Gastroesophageal sphincter (tissue), 4 donors: ENCODE results near the gene NFKBIL1. TPM values are rescaled to one million over a fixed set of nuclear protein-coding genes. Genes with fewer than 3 reads are reported as not detected.
"Not testable (repeated sequence)": the region's sequence is repeated elsewhere in the genome, so short reads cannot be mapped to it uniquely, and the experiment has no call there.

Experiments
- ATAC-seq: fragments of 150-250 bp; one replicate; pipeline ENCODE4 v1.9.1; 2016; ENCODE audit warnings: mild to moderate bottlenecking, moderate library complexity
- H3K27ac ChIP-seq, 4 donors: fragments of 200-600 bp; sonication (generic) in 3 of 4; 1 replicate in 3 of 4; 2 replicates in 1 of 4; pipeline ENCODE4 v1.5.1; 2016 to 2019
- H3K27me3 ChIP-seq: fragments of 200-600 bp; sonication (generic); one replicate; pipeline ENCODE4 v1.5.1; 2019
- H3K36me3 ChIP-seq, 2 donors: fragments of 200-600 bp; sonication (generic); one replicate each; pipeline ENCODE4 v1.5.1; 2019; ENCODE audit warnings: control low read depth in 1 of 2
- H3K4me1 ChIP-seq, 3 donors: fragments of 200-600 bp; sonication (generic); 1 replicate in 2 of 3; 2 replicates in 1 of 3; pipeline ENCODE4 v1.5.1; 2016 to 2019; ENCODE audit warnings: control low read depth in 2 of 3
- H3K4me3 ChIP-seq, 2 donors: fragments of 200-600 bp; sonication (generic); one replicate each; pipeline ENCODE4 v1.5.1; 2019; ENCODE audit warnings: mild to moderate bottlenecking in 1 of 2, moderate library complexity in 1 of 2
- H3K9me3 ChIP-seq, 3 donors: fragments of 200-600 bp; sonication (generic); one replicate each; pipeline ENCODE4 v1.5.1; 2017 to 2019; ENCODE audit warnings: control low read depth in 2 of 3
- CTCF ChIP-seq, 4 experiments: fragments of 200-600 bp in 2 of 4; fragments of 450-650 bp in 2 of 4; sonication (generic) in 1 of 4; IDR thresholded peaks; one replicate each; pipeline ENCODE4 v1.5.1; 2017 to 2019; ENCODE audit warnings: antibody characterized with exemption in 4 of 4, mild to moderate bottlenecking in 2 of 4, moderate library complexity in 2 of 4
- EP300 ChIP-seq: sonication (generic); formaldehyde crosslinking; IDR thresholded peaks from one replicate; pipeline ENCODE4 v1.6.1; 2017; ENCODE audit warnings: antibody characterized with exemption, mild to moderate bottlenecking
- POLR2A ChIP-seq, 2 donors: fragments of 450-650 bp; IDR thresholded peaks; one replicate each; pipeline ENCODE4 v1.6.1; 2017; ENCODE audit warnings: antibody characterized with exemption in 2 of 2, mild to moderate bottlenecking in 2 of 2, moderate library complexity in 1 of 2
- POLR2AphosphoS5 ChIP-seq: sonication (generic); formaldehyde crosslinking; IDR thresholded peaks from one replicate; pipeline ENCODE4 v1.6.1; 2017; ENCODE audit warnings: antibody characterized with exemption
- WGBS, 2 donors: methylation state at CpG; one replicate each; pipeline ENCODE4 v1.1.5; 2018; ENCODE audit warnings: low coverage in 1 of 2; 5-methylcytosine and 5-hydroxymethylcytosine counted together
- total RNA-seq, 4 donors: library from RNA; depleted of rRNA; stranded (reverse); fragments of >200 nt; gene quantifications; one replicate each; pipeline ENCODE4 v1.1.0, GENCODE V29; 2016

The NFKBIL1 gene
- total RNA-seq = 10 to 100 TPM; 21.3 to 44.2 (median 28.5) TPM

- peak within 1 kb of the TSS; percentile 80 to 89 (median 86) for H3K27ac ChIP-seq
- H3K36me3 ChIP-seq = peaks cover 0 to 34% of the 10 kb centered on the region in 2 donors
- peak within 1 kb of the TSS; percentile 51 to 57 for H3K4me3 ChIP-seq
- peak; percentile 82 for TF ChIP-seq POLR2AphosphoS5
- peak in 1 of 4 experiments; percentile 15 for TF ChIP-seq CTCF (IDR thresholded peaks at IDR 0.05)
- no peak for TF ChIP-seq EP300
- TF ChIP-seq POLR2A (IDR thresholded peaks at IDR 0.05) = no peak
- ATAC-seq = peak; percentile 97
- H3K4me1 ChIP-seq = peaks cover 4 to 56% (median 18%) of the 10 kb centered on the region in 3 donors
- H3K9me3 ChIP-seq = no peaks in the 10 kb centered on the region
- H3K27me3 ChIP-seq = no peaks in the 10 kb centered on the region
- WGBS, 2 donors = 0% methylated on average over 11 to 24 of the region's 25 CpGs
Observed at GRCh38 chr6:31546958-31547726, at the start of gene NFKBIL1. NFKBIL1 (plus strand) TSS chr6:31547608; CDS start chr6:31547695, 87 bp downstream.

GRCh38 chr6:31498748-31499147 is 48.7 kb upstream of the NFKBIL1 start:
- no peaks in the 10 kb centered on the region for H3K36me3 ChIP-seq
- no peak overlapping the region for H3K27ac ChIP-seq
- TF ChIP-seq EP300 (no peak), POLR2AphosphoS5 (no peak), CTCF (IDR thresholded peaks at IDR 0.05) (no peak)
- H3K4me3 ChIP-seq = peak overlapping the region in 1 of 2 donors; percentile 55
- H3K4me1 ChIP-seq = peaks cover 0 to 39% (median 0%) of the 10 kb centered on the region in 3 donors
- WGBS, 2 donors = 12% methylated on average over 18 of the region's 21 CpGs; no CpG with 5 or more reads in 1 of the 2 donors
- peaks cover 0 to 9% (median 0%) of the 10 kb centered on the region in 3 donors for H3K9me3 ChIP-seq
- peaks cover 84% of the 10 kb centered on the region for H3K27me3 ChIP-seq
- ATAC-seq = no peak

GRCh38 chr6:31499648-31500047 is 47.8 kb upstream of the NFKBIL1 start:
- not testable (repeated sequence) for H3K4me3 ChIP-seq, H3K36me3 ChIP-seq, H3K27ac ChIP-seq, H3K9me3 ChIP-seq, ATAC-seq
- 100% methylated on average over 1 of the region's 2 CpGs for WGBS, 2 donors
- Histone ChIP-seq H3K4me1 (peaks cover 0 to 30% (median 0%) of the 10 kb centered on the region in 3 donors), H3K27me3 (peaks cover 83% of the 10 kb centered on the region)

GRCh38 chr6:31502586-31502985 is 44.8 kb upstream of the NFKBIL1 start:
- ATAC-seq = no peak
- no peak for TF ChIP-seq POLR2A (IDR thresholded peaks at IDR 0.05)
- no peak for TF ChIP-seq EP300
- TF ChIP-seq CTCF (IDR thresholded peaks at IDR 0.05) = no peak
- no peak for TF ChIP-seq POLR2AphosphoS5
- Histone ChIP-seq H3K4me3 (no peak overlapping the region), H3K9me3 (peaks cover 0 to 9% (median 0%) of the 10 kb centered on the region in 3 donors), H3K27me3 (peaks cover 76% of the 10 kb centered on the region), H3K36me3 (peaks cover 0 to 17% of the 10 kb centered on the region in 2 donors), H3K4me1 (peaks cover 0 to 19% (median 0%) of the 10 kb centered on the region in 3 donors), H3K27ac (no peak overlapping the region)

- peaks cover 0 to 22% of the 10 kb centered on the region in 2 donors for H3K36me3 ChIP-seq
- H3K4me3 ChIP-seq, H3K9me3 ChIP-seq, H3K27ac ChIP-seq, ATAC-seq, H3K4me1 ChIP-seq: not testable (repeated sequence)
- peaks cover 40% of the 10 kb centered on the region for H3K27me3 ChIP-seq
- no CpG with 5 or more reads among the region's 2 CpGs for WGBS, 2 donors
Observed at GRCh38 chr6:31509036-31509435, 38.4 kb upstream of the NFKBIL1 start.

GRCh38 chr6:31510007-31510406 is 37.4 kb upstream of the NFKBIL1 start:
- TF ChIP-seq EP300 (no peak), POLR2AphosphoS5 (no peak), POLR2A (IDR thresholded peaks at IDR 0.05) (no peak)
- WGBS, 2 donors = 53 to 95% methylated on average over 2 to 4 of the region's 4 CpGs
- ATAC-seq = no peak

More at GRCh38 chr6:31510007-31510406, 37.4 kb upstream of the NFKBIL1 start:
- H3K9me3 ChIP-seq = no peaks in the 10 kb centered on the region
- no peaks in the 10 kb centered on the region for H3K4me1 ChIP-seq
- no peak overlapping the region for H3K4me3 ChIP-seq
- peaks cover 0 to 22% of the 10 kb centered on the region in 2 donors for H3K36me3 ChIP-seq
- peaks cover 32% of the 10 kb centered on the region for H3K27me3 ChIP-seq
- no peak overlapping the region for H3K27ac ChIP-seq
